Esophagus muscularis mucosa (tissue), 4 donors: ENCODE results near the gene ABCC8. TPM values are rescaled to one million over a fixed set of nuclear protein-coding genes. Genes with fewer than 3 reads are reported as not detected.
"Not testable (repeated sequence)": the region's sequence is repeated elsewhere in the genome, so short reads cannot be mapped to it uniquely, and the experiment has no call there.

ENCODE experiments used
- DNase-seq: peaks from one replicate; pipeline ENCODE4 v3.0.0-alpha.2; 2017; ENCODE audit errors: extremely low spot score
- H3K27ac ChIP-seq, 4 donors: fragments of 200-600 bp; sonication (generic); replicated peaks in 1 of 4; 1 replicate in 3 of 4; 2 replicates in 1 of 4; pipeline ENCODE4 v1.5.1; 2016 to 2019; ENCODE audit warnings: mild to moderate bottlenecking in 1 of 4
- H3K27me3 ChIP-seq, 4 donors: fragments of 200-600 bp; sonication (generic); one replicate each; pipeline versions ENCODE4 v1.5.1 to v1.6.0; 2016 to 2019
- H3K36me3 ChIP-seq, 4 donors: fragments of 200-600 bp; sonication (generic); one replicate each; pipeline ENCODE4 v1.5.1; 2016 to 2019
- H3K4me1 ChIP-seq, 4 donors: fragments of 200-600 bp; sonication (generic); one replicate each; pipeline ENCODE4 v1.5.1; 2016 to 2019
- H3K4me3 ChIP-seq, 4 donors: fragments of 200-600 bp; sonication (generic); 1 replicate in 2 of 4; 2 replicates in 2 of 4; pipeline ENCODE4 v1.5.1; 2016 to 2019; ENCODE audit warnings: mild to moderate bottlenecking in 4 of 4, moderate library complexity in 1 of 4
- H3K9me3 ChIP-seq, 4 donors: fragments of 200-600 bp; sonication (generic); 1 replicate in 3 of 4; 2 replicates in 1 of 4; pipeline ENCODE4 v1.5.1; 2016 to 2019
- EP300 ChIP-seq: sonication (generic); formaldehyde crosslinking; IDR thresholded peaks from one replicate; pipeline ENCODE4 v1.6.1; 2017; ENCODE audit warnings: antibody characterized with exemption
- POLR2A ChIP-seq: fragments of 450-650 bp; IDR thresholded peaks from one replicate; pipeline ENCODE4 v1.6.1; 2017; ENCODE audit warnings: antibody characterized with exemption, moderate library complexity, mild to moderate bottlenecking, low read depth
- POLR2AphosphoS5 ChIP-seq, 2 donors: sonication (generic); formaldehyde crosslinking; IDR thresholded peaks; one replicate each; pipeline ENCODE4 v1.6.1; 2017; ENCODE audit warnings: antibody characterized with exemption in 2 of 2
- WGBS: methylation state at CpG from one replicate; pipeline ENCODE4 v1.1.5; 2018; 5-methylcytosine and 5-hydroxymethylcytosine counted together
- intact Hi-C: fragments of 100-400 bp; cut with DNase I; formaldehyde crosslinking; loops from one replicate; pipeline ENCODE4 v1.15.1; 2023
- total RNA-seq, 4 donors: library from RNA; depleted of rRNA; stranded (reverse); fragments of >200 nt; gene quantifications; one replicate each; pipeline versions ENCODE4 v1.1.0 to v1.2.1, GENCODE V29; 2016
- TF ChIP-seq, protein P1 (sequence below), 3 experiments: fragments of 200-600 bp in 2 of 3; fragments of 450-650 bp in 1 of 3; sonication (generic) in 2 of 3; IDR thresholded peaks; one replicate each; pipeline ENCODE4 v1.5.1; 2017 to 2019; ENCODE audit warnings: antibody characterized with exemption in 3 of 3, mild to moderate bottlenecking in 2 of 3, moderate library complexity in 1 of 3

Gene ABCC8
- total RNA-seq, 4 donors from 2014 or later = 0.63 to 2.5 (median 1.7) TPM

DNA sequence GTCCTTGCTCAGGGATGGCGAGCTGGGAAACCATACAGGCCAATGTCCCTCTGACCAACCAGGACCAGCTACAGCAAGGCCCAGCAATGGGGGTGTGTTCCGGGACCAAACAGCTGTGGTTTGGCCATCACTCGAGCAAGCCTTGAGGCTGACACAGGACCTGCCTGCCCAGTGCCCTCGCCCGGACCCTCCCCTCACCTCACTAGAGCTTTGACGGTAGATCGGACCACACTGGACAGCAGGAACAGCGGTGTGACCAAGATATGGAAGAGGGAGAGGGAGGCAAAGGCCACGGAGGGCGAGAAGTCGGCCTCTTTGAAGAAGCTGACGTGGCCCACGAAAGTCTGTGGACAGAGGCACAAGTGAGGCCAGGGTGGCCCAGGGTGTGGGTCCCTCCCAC lies 46.0 kb downstream of the ABCC8 start:
- H3K4me1 ChIP-seq = peaks cover 0 to 5% (median 1%) of the 10 kb centered on the region in 4 donors
- 92% methylated on average over 13 of the region's 13 CpGs for WGBS
- TF ChIP-seq POLR2A (no peak), POLR2AphosphoS5 (IDR thresholded peaks at IDR 0.05) (no peak), EP300 (no peak)
- TF ChIP-seq, protein P1, sequence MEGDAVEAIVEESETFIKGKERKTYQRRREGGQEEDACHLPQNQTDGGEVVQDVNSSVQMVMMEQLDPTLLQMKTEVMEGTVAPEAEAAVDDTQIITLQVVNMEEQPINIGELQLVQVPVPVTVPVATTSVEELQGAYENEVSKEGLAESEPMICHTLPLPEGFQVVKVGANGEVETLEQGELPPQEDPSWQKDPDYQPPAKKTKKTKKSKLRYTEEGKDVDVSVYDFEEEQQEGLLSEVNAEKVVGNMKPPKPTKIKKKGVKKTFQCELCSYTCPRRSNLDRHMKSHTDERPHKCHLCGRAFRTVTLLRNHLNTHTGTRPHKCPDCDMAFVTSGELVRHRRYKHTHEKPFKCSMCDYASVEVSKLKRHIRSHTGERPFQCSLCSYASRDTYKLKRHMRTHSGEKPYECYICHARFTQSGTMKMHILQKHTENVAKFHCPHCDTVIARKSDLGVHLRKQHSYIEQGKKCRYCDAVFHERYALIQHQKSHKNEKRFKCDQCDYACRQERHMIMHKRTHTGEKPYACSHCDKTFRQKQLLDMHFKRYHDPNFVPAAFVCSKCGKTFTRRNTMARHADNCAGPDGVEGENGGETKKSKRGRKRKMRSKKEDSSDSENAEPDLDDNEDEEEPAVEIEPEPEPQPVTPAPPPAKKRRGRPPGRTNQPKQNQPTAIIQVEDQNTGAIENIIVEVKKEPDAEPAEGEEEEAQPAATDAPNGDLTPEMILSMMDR (IDR thresholded peaks at IDR 0.05) = no peak
- intact Hi-C loops = no loop called here
- H3K9me3 ChIP-seq = no peaks in the 10 kb centered on the region
- no peak overlapping the region for H3K4me3 ChIP-seq
- peaks cover 0 to 6% (median 0%) of the 10 kb centered on the region in 4 donors for H3K27me3 ChIP-seq
- DNase-seq = no peak
- H3K36me3 ChIP-seq = no peaks in the 10 kb centered on the region
- H3K27ac ChIP-seq = no peak overlapping the region

DNA sequence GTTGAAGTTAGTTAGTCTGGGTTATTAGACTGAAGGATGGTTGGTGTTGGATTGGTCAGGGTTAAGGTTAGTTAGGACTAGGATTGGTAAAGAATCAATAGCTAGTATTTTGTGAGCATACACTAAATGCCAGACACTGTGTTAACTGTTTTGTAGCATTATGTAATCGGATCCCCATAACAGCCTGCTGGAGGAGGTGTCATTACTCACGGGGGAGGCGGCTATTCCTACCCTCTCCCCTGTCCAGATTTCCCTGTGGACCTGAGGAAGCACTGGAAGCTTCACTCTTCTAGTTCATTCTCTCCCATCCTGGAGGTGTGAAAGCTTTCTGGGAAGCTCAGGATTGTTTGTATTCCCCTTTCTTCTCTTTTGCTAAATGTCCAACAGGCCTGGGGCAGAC lies 47.7 kb downstream of the ABCC8 start:
- TF ChIP-seq, protein P1 (IDR thresholded peaks at IDR 0.05) = no peak
- TF ChIP-seq POLR2AphosphoS5 (IDR thresholded peaks at IDR 0.05) (no peak), POLR2A (no peak), EP300 (no peak)
- H3K36me3 ChIP-seq = no peaks in the 10 kb centered on the region
- DNase-seq = no peak
- intact Hi-C loops = no loop called here
- no peak overlapping the region for H3K4me3 ChIP-seq
- no peaks in the 10 kb centered on the region for H3K9me3 ChIP-seq
- no peaks in the 10 kb centered on the region for H3K27me3 ChIP-seq
- H3K27ac ChIP-seq = no peak overlapping the region
- peaks cover 0 to 5% (median 1%) of the 10 kb centered on the region in 4 donors for H3K4me1 ChIP-seq
- WGBS = 87% methylated on average over 3 of the region's 3 CpGs

DNA sequence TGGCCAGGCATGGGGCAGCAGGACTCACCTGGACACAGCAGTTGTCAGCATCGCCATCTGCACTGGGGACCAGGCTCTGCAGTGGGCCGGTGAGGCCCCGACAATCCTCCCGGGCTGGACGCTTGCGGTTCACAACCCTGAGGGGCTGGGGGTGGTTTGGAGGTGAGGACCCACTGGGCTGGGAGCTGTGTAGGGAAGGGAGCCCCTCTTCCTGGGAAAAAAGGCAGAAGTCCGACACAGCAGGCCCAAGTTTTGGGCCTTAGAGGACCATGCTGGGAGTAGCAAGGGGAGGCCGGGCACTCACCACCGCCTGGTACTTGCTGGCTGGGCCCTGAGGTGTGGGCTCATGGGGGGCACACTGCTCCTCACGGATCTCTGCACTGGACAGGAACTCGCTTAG lies 48.4 kb downstream of the ABCC8 start:
- Histone ChIP-seq H3K27ac (no peak overlapping the region), H3K4me3 (no peak overlapping the region), H3K27me3 (no peaks in the 10 kb centered on the region), H3K36me3 (no peaks in the 10 kb centered on the region), H3K4me1 (peaks cover 0 to 5% (median 1%) of the 10 kb centered on the region in 4 donors), H3K9me3 (no peaks in the 10 kb centered on the region)
- DNase-seq = no peak
- 100% methylated on average over 3 of the region's 11 CpGs for whole genome bisulfite sequencing
- intact Hi-C loops = no loop called here
- TF ChIP-seq POLR2AphosphoS5 (IDR thresholded peaks at IDR 0.05) (no peak), EP300 (no peak), POLR2A (no peak)
- TF ChIP-seq, protein P1 (IDR thresholded peaks at IDR 0.05) = no peak

DNA sequence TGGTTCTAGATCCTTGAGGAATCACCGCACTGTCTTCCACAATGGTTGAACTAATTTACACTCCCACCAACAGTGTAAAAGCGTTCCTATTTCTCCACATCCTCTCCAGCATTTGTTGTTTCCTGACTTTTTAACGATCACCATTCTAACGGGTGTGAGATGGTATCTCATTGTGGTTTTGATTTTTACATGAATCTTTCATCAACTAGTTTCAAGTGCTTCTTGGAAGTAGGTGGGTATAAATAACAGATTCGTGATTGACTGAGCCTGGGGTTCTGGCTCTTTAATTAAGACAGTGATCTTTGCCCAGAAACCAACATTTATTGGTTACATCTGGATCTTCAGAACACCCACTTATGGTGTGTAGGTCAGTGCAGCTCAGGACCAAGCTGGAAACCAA lies 50.4 kb downstream of the ABCC8 start:
- H3K36me3 ChIP-seq, H3K27me3 ChIP-seq, H3K4me1 ChIP-seq, H3K9me3 ChIP-seq, DNase-seq, H3K4me3 ChIP-seq, intact Hi-C loops, H3K27ac ChIP-seq: not testable (repeated sequence)
- WGBS = 83% methylated on average over 5 of the region's 5 CpGs

DNA sequence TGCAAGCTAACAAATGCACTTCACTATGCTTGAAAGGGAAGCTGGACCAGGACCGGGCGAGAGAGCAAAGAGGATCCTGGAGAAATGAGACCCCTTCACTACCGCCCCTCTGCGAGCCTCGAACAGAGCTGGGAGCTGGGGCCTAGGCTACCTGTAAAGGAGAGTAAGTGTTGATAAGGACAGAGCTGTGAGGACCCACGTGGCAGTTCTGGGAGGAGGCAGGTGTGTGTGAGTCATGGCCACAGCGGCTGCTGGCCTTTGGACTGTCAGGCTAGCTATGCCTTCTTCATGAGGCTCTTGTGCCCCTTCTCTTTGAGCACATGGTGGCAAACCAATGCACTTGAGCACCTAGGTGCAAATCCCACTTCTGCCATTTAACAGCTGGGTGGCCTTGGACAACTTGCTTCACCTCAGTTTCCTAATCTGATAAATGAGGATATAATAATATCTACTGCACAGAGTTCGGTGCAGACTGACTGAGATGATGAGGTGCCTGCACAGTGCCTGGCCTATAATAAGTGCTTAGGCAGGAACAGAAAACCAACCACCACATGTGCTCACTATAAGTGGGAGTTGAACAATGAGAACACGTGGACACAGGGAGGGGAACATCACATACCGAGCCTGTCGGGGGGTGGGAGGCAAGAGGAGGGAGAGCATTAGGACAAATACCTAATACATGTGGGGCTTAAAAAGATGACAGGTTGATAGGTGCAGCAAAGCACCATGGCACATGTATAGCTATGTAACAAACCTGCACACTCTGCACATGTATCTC lies 52.9 kb downstream of the ABCC8 start:
- WGBS = 82% methylated on average over 8 of the region's 11 CpGs
- Histone ChIP-seq H3K27ac (no peak overlapping the region), H3K4me3 (no peak overlapping the region), H3K9me3 (no peaks in the 10 kb centered on the region), H3K36me3 (no peaks in the 10 kb centered on the region), H3K27me3 (peaks cover 0 to 18% (median 0%) of the 10 kb centered on the region in 4 donors), H3K4me1 (no peaks in the 10 kb centered on the region)
- intact Hi-C loops = no loop called here
- TF ChIP-seq EP300 (no peak), POLR2AphosphoS5 (IDR thresholded peaks at IDR 0.05) (no peak), POLR2A (no peak)
- TF ChIP-seq, protein P1 (IDR thresholded peaks at IDR 0.05) = no peak
- DNase-seq = no peak
